Glutamatergic neuron (in vitro differentiated cells): ENCODE results near the gene SFRP2. TPM values are rescaled to one million over a fixed set of nuclear protein-coding genes. Genes with fewer than 3 reads are reported as not detected.

ENCODE experiments used
- DNase-seq: peaks from one replicate; pipeline ENCODE4 v3.0.0; 2022
- H3K27ac Mint-ChIP-seq: one replicate; pipeline ENCODE4 v1.8.0; 2020; ENCODE audit warnings: mild to moderate bottlenecking, mixed read lengths, inconsistent platforms; ENCODE audit not compliant: unreplicated experiment
- H3K27me3 Mint-ChIP-seq: one replicate; pipeline ENCODE4 v1.8.0; 2020; ENCODE audit warnings: mild to moderate bottlenecking, moderate library complexity, mixed read lengths, inconsistent platforms; ENCODE audit not compliant: unreplicated experiment
- H3K36me3 Mint-ChIP-seq: one replicate; pipeline ENCODE4 v1.8.0; 2020; ENCODE audit warnings: mild to moderate bottlenecking, mixed read lengths, inconsistent platforms; ENCODE audit not compliant: unreplicated experiment
- H3K4me1 Mint-ChIP-seq: one replicate; pipeline ENCODE4 v1.8.0; 2020; ENCODE audit warnings: mild to moderate bottlenecking, low read depth, mixed read lengths, inconsistent platforms; ENCODE audit not compliant: unreplicated experiment
- H3K4me3 Mint-ChIP-seq: one replicate; pipeline ENCODE4 v1.8.0; 2020; ENCODE audit warnings: mild to moderate bottlenecking, mixed read lengths, inconsistent platforms; ENCODE audit not compliant: unreplicated experiment
- H3K9me3 Mint-ChIP-seq: one replicate; pipeline ENCODE4 v1.8.0; 2020; ENCODE audit warnings: mild to moderate bottlenecking, moderate library complexity, mixed read lengths, inconsistent platforms; ENCODE audit not compliant: unreplicated experiment
- total RNA-seq: library from RNA; stranded (reverse); fragmentation: NEBNext Ultra II Directional; extraction: Animal tissue kit (Norgen Biotek cat#: 25700); gene quantifications from one replicate; pipeline ENCODE4 v1.2.1, GENCODE V29; 2021; ENCODE audit not compliant: unreplicated experiment
- TF ChIP-seq, protein P1 (sequence below): fragments of 200-600 bp; sonication (generic); IDR thresholded peaks from one replicate; pipeline ENCODE4 v1.5.0; 2021; ENCODE audit not compliant: partially characterized antibody, unreplicated experiment

Gene SFRP2
- total RNA-seq, 1 donor from 2014 or later: 0.54 TPM

DNA sequence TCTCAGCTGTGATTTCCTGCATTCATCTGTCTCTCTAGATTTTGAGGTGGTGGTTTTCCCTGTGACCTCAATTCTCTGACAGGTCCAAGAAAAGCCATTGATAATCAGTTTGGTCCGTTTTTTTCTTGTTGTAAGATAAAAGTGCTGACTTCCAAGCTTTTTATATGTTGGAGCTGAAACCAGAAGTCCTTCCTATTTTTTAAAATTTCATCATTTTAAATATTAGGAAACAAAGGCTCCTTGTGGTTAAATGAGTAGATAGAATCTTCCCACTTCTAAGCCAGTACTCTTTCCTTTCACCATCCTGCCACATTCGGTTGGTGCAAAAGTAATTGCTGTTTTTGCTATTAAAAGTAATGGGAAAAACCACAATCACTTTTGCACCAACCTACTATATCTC is 47.3 kb downstream of the SFRP2 start:
- TF ChIP-seq, protein P1, sequence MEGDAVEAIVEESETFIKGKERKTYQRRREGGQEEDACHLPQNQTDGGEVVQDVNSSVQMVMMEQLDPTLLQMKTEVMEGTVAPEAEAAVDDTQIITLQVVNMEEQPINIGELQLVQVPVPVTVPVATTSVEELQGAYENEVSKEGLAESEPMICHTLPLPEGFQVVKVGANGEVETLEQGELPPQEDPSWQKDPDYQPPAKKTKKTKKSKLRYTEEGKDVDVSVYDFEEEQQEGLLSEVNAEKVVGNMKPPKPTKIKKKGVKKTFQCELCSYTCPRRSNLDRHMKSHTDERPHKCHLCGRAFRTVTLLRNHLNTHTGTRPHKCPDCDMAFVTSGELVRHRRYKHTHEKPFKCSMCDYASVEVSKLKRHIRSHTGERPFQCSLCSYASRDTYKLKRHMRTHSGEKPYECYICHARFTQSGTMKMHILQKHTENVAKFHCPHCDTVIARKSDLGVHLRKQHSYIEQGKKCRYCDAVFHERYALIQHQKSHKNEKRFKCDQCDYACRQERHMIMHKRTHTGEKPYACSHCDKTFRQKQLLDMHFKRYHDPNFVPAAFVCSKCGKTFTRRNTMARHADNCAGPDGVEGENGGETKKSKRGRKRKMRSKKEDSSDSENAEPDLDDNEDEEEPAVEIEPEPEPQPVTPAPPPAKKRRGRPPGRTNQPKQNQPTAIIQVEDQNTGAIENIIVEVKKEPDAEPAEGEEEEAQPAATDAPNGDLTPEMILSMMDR: no peak
- H3K4me1 Mint-ChIP-seq: no peaks in the 10 kb centered on the region
- H3K9me3 Mint-ChIP-seq: peaks cover 4% of the 10 kb centered on the region
- H3K27me3 Mint-ChIP-seq: no peaks in the 10 kb centered on the region
- peaks cover 4% of the 10 kb centered on the region for H3K36me3 Mint-ChIP-seq
- no peak for DNase-seq
- no peak overlapping the region for H3K27ac Mint-ChIP-seq
- H3K4me3 Mint-ChIP-seq: no peak overlapping the region

DNA sequence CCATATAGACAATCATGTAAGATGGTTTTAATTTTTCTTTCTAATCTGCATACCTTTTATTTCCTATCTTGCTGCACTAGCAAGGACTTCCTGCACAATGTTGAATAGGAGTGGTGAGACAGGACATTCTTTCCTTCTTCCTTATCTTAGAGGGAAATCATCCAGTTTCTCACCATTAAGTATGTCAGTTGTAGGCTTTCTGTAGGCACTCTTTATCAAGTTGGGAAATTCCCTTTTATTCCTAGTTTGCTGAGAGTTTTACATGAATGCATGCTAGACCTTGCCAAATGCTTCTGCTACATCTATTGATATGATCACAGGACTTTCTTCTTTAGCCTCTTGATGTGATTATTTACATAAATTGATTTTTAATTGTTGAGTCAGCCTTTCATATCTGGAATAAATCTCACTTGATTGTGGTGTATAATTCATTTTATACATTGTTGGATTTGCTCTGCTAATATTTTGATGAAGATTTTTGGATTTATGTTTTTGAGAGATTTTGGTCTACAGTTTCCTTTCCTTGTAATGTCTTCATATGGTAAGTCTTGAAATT is 52.9 kb downstream of the SFRP2 start:
- Mint-ChIP-seq H3K9me3 (peaks cover 3% of the 10 kb centered on the region), H3K27ac (no peak overlapping the region), H3K4me3 (no peak overlapping the region), H3K27me3 (no peaks in the 10 kb centered on the region), H3K4me1 (no peaks in the 10 kb centered on the region), H3K36me3 (no peaks in the 10 kb centered on the region)
- TF ChIP-seq, protein P1: no peak
- no peak for DNase-seq

DNA sequence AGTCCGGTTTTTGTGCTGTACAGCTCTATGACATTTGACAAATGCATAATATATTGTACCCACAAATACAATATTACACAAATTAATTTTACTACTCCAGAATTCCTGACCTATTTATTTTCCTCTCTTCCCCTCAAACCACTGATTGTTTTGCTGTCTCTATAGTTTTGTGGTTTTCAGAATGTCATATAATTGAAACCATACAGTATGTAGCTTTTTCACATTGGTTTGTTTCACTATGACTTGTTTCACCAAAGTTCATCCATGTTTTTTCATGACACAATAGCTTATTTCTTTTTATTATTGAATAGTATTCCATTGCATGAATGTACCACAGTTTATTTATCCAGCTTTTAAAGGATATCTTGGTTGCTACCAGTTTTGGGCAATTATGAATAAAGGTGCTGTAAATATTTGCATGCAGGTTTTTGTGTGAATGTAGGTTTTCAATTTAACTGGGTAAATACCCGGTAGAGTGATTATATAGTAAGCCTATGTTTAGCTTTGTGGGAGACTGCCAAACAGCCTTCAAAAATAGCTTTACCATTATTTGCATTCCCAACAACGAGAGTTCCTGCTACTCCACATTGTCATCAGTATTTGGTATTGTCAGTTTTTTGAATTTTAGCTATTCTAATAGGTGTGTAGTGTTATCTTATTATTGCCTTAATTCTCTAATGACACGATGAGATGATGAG is 55.0 kb downstream of the SFRP2 start:
- H3K9me3 Mint-ChIP-seq: peaks cover 1% of the 10 kb centered on the region
- TF ChIP-seq, protein P1: no peak
- H3K4me3 Mint-ChIP-seq: no peak overlapping the region
- no peaks in the 10 kb centered on the region for H3K4me1 Mint-ChIP-seq
- DNase-seq: no peak
- H3K27ac Mint-ChIP-seq: no peak overlapping the region
- H3K36me3 Mint-ChIP-seq: no peaks in the 10 kb centered on the region
- H3K27me3 Mint-ChIP-seq: no peaks in the 10 kb centered on the region

DNA sequence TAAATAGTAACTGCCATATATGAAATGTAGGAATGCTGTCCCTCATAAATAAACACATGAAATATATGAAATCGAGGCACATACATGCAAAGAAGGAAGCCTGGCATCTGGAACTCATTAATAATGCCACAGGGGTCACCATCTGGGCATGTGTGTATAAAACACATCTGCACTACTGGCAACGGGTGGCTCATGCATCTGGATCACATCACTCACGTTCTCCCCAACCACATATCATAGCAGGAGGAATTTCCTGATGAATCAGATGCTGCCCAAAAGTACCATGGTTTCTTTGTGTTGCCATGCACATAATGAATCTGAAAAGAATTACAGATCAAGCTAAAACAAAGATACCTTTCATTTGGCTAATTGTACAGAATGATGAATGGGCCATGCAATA is 57.6 kb downstream of the SFRP2 start:
- Mint-ChIP-seq H3K36me3 (no peaks in the 10 kb centered on the region), H3K27ac (no peak overlapping the region), H3K27me3 (no peaks in the 10 kb centered on the region), H3K4me3 (no peak overlapping the region), H3K4me1 (peaks cover 2% of the 10 kb centered on the region), H3K9me3 (peaks cover 1% of the 10 kb centered on the region)
- DNase-seq: no peak
- TF ChIP-seq, protein P1: no peak

Other genes starting within 250 kb of the SFRP2 start
- gene TLR2, start 104.8 kb downstream of the SFRP2 start, total RNA-seq: not detected
- 2.1 TPM for gene RNF175, start 29.1 kb downstream of the SFRP2 start, total RNA-seq